HG03064 (cell line): ENCODE data around the gene ATXN7L1.

Experiments used
- ATAC-seq: cut with Tn5 transposase; IDR thresholded peaks from one replicate; pipeline ENCODE4 v1.9.1; 2021; ENCODE audit warnings: low read depth; ENCODE audit not compliant: unreplicated experiment

ATXN7L1 gene

DNA sequence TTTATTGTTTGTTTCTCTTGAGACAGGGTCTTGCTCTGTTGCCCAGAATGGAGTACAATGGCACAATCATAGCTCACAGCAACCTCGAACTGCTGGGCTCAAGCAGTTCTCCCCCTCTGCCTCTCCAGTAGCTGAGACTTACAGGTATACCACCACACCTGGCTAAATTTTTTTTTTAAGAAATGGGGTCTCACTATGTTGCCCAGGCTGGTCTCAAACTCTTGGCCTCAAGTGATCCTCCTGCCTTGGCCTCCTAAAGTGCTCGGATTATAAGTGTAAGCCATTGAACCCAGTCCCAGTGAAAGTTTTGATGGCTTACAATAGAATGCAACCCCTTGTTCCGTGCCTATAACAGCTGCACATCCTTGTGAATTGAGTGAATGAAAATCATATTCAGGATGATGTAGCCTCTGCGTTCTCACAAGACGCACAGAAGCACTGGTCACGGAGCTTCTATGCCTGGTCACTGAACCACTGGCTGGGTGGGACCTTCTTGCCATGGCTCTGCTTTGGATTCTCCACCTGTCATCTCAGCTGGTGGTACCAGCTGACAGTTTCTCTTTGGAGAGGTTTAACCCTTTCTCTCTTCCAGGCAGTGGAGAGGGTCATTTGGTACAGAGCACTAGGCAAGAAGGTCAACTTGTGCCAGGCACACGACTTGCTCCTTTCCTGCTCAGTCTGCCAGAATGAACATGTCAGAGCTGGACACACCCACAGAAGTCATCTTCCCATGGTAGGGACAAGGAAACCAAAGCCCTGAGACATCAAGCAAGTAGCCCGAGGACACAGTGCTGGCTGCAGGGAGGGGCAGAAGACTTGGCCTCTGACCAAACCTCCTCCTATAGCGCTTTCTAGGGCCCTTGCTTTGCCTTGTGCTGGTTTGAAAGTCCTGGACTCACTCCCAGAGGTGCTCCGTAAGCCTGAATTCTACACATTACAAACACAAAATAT, 89.6 kb downstream of the ATXN7L1 start:
- no peak for ATAC-seq

DNA sequence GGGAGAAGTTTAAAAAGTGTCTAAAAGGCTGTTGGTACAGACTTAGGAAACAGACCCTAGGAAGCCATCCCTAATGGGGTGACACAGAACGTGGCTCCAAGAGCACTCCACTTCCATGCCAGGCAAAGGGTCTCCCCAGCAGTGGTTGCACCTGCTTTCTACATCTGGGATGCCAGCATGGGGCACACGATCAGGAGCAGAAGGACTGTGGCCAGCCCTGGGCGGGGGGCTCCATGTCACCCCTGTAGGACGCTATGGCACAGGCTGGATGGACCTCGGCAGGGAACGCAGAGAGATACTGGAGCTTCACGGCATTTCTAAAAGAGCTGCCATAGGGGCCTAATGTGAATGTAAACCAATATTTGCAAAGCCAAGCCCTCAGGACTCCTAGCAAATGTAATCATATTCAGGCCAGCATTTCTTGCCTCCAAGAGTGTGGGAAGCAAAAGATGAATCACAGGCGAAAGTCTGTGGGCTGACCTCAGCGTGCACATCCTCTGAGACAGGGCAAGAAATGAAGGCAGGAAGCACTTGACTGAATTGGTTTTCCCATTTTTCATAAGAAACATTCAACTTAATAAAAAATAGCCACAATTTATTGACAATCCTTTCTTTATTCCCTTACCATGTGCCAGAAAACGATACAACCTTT, 93.9 kb downstream of the ATXN7L1 start:
- ATAC-seq, result no peak

DNA sequence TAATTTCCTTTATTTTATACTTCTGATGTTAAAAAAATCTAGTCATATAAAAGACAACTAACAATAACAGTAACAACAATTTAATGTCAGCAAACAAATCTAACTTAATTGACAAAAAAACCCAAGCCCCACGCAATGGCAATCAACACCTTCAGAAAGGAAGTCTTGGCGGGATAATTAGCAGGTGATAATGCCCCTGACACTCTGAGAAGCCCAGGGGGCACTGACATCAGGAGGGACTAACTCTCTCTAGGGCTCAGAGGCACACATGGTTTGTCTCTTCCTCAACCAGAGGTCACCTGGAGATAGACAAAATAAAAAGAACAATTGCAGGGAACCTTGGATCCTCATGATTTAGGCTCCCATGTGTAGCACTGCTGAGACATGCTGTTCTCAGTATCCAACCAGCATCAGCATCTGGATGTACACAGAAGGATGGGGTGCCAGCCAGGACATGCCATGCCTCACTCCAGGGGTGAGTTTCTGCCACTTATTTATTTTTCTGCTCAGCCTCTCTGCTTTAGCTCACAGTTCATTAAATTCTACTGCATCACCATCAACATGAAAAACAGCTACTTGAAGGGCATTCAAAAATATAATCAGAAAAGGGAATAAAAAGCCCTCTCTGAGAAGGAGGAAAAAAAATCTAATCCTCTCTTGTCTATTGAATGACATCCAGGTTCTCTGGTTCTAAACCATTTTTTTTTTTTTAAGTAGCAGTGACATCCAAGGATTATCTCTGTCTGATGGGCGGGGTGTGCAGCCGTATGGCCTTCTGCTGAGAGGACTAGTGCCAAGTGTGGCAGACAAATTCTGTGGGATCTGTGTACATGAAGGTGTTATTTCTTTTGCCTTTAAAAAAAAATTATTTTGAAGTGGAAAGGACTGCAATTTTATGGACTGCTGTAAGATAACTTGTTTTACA, 96.3 kb downstream of the ATXN7L1 start:
- ATAC-seq, result no peak

DNA sequence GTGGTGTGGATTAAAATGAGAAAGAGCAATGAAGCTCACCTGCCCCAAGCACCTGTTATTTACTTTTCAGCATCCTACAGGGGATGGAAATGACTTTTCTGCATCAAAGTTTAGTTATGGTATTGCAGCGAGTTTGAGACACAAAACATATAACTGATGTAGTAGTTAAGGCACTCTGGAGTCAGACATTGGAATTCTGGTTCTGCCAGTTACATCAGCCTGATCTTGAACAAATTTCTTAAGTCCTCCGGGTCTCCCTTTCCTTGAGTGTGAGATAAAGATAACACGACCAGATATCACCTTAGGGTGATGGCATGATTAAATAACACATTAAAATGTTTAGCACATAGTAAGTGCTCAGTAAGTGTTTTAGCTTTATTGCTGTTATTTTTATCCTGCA, 97.4 kb downstream of the ATXN7L1 start:
- ATAC-seq, result no peak

DNA sequence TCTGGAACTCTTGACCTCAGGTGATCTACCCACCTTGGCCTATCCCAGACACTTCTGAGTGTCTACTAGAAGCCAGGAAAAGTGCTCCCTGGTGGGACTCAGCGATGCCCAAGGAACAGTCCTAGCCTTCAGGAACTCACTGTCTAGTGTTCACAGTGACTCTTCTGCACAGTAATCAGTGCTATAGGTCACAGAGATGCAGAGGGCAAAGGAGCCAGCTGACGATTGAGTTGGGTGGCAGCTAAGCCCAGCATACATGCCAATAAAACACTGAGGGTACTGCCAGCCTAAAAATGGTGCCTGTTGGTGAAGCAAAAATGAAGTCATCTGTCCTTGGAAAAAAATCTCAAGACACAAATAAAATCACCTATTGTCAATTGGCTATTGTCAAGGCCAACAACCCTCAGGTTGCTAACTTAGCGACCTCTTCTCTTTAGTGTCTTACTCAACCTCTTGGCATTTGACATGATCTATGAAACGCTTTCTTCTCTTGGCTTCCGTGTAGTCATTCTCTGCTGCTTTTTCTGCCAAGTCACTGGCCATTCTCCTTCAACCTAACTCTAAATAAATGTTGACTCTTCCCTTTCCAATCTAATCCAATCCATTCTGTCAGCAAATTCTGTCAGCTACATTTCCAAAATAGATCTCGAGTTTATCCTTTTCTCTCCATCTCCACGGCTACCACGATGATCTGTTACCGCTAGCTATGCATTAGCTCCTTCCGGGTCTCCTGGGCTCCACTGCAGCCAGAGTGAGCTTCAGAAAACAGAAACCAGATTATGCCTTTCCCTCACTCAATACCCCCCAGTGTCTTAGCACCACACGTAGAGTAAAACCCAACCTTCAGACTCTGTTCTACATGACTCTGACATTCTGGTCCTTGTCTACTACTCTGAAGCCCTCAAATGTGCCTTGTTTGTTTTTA, 99.2 kb downstream of the ATXN7L1 start:
- ATAC-seq, result no peak

DNA sequence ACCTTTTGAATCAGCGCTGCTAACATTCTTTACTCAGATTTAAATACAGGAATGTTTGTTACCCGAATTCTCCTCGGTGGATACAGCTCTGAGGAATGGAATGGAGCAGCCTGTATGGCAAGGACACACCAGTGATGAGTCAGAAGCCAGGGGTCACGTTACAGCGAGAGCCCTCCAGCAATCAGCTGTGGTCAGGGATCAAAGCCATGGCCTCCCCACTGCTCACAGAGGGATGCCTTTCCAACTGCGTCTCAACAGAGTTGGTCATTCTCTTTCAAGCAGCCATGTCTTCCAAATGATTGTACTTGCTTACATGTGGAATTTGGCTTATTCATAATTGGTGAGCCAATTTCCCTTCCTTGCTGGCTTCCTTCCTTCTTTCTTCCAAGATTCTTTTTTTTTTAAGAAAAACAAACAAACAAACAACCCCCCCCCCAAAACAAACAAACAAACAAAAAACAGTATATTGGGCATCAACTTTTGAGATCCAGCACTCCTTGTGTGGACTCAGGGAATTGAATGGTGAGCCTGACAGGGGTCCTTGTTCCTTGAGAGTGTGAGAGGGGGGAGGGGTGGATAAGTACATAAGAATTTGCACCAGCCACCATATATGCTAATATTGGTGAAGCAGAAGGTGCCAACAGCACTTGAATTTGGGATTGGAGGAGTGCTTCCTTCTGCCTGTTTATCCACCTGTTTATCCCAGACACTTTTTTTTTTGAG, 100.2 kb downstream of the ATXN7L1 start:
- no peak for ATAC-seq

DNA sequence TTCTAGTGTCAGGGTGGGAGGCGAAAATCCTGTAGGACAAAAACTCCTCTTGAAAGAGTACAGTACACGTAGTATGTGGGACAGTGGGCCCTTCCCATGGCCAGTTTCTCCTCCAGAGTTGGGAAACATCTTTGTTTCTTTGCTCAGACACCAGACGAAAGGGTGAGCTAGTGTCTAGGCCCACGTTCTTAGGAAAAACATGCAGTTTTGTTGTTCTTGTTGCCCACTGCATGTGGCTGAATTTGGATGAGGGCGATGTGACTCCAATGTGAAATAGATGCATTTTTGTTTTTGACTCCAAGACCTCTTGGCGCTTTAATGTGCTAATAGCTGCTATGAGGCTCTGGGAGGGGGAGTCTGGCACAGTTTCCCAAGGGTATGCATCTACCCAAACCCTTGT, 100.8 kb downstream of the ATXN7L1 start:
- ATAC-seq, result no peak

DNA sequence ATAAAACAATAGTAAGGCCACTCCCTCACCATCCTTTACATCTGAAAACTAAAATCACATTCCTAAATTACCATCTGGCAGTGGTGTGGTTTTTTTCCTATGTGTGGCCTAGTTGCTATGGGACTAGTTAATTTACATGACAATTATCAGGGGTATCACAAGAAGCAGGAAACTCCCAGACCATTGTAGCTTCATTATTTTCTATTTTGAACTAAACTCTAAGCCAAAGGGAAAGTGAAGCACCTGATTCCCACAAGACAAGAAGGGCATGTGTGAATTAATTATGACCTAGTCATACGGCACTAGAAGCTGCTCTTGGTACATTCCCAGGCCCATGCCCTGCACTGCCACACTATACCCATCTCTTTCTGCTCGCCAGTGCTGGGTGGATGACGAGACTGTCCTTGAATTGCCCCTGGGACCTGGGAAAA, 103.4 kb downstream of the ATXN7L1 start:
- no peak for ATAC-seq

DNA sequence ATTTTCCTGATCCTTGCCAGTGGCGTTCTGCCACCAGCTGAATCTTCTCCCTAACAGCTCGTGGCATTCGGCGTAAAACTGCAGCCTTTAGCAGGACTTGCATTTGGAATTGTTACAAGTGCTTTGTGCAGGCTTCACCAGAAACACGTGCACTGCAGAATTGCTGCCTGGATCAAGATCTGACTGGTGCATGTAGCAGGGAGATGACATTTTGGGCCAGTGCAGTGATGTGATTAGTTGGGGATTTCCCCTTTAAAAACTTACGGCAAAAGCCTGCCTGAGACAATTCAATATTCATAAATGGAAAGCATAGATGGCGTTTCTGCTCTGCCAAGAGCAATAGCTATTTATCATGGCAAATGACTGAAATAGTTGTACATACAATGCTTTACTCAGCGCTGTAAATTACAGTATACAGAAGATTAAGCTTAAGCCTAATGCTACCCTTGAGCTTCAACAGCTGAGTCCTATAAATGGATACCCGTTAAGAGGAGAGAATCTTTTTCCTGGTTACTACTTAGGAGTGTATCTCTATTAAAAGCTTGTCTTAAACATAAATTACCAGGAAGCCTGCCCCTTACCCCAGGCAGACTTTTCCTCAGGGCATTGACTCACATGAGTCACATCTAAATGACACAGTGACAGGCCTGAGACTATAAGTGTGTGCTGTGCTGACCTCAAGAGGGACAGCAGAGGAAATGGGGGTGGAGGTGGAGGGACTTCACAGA, 106.3 kb downstream of the ATXN7L1 start:
- no peak for ATAC-seq

DNA sequence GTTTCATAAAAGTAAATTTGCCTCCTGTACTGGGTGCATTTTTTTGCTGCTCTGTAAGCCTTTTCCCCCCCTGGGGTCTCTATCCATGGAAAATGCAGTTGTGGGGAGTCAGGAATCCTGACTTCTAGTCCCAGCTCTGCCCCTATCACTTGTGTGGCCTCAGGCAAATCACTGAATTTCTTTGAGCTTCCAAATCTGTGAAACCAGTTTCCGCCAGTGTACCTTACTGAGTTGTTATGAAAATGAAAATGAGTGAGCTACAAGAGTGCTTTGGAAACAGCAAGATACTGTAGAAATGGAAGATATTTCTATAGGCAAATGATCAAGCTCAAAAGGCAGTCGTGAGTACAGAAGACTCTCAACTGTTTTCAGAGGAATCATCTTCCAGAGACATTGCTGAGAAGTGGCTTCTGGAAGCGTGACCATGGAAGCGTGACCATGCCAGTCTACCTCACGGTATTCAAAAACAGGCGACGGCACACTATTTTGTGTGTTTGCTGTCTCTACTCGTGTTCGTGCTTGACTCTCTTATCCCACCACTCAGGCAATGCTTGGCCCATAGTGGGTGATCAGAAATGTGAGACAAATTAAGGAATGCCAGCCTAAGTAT, 107.4 kb downstream of the ATXN7L1 start:
- ATAC-seq, result no peak

DNA sequence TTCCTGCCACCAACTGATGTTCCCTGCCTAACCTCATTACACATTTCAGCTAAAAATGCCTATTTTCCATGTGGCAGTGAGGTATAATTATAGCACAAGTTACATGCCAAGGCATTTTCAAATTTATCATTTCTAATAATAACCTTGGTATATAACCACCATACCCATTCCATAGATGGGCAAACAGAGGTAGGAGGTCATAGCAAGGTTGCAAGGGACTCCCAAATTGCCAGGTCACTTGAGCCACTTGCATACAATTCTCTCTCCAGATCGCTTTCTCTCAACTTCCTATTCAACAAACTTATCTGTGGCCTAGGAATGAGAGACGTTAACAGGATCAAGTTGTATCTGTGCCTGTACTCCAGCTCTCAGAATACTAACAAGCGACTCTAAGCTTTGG, 108.3 kb downstream of the ATXN7L1 start:
- no peak for ATAC-seq

DNA sequence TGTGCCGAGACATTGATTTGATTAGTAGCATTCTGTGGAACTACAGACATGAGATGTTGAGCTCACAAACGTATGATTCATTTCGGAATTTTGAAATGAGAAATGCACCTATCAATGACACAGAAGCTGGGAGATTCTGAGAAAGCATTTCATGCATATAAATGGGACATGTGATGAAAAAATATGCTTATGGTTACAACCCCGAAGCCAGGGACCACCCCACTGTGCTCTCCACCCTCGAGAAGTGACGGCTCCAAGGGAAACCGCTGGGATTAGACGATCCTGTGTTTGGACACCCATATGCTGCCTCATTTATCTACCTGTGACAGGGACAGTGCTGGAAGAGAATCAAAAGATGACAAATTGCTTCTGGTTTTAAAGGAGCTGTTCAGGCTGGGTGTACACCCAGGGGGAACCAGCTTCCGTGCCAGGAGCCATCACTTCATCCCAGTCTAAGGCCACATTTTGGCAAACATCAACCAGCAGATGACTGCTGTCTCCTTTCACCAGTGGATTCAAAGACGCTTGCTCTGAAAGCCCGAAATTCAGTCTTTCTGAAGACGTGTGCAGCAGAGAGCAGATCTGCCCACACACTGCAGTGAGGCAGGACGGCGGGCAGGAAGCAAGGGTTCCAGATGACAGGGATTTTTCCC, 109.9 kb downstream of the ATXN7L1 start:
- no peak for ATAC-seq

DNA sequence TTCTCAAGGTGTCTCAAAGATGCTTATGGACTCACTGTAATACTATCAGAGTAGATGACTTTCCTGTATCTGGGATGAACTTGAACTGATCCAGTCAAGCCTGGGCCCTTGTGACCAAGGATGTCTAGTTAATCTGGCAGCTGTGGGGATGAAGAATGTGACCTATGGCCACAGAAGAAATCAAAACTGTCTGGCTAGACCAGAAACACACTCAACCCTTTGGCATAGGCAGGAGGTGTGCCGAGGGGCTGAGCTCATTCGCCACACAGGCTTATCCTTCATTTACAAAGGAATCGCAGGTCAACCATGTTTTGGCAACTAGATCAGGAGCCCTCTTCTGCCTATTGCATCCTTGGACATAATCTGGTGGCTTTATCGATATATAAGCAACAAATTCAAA, 110.6 kb downstream of the ATXN7L1 start:
- no peak for ATAC-seq

DNA sequence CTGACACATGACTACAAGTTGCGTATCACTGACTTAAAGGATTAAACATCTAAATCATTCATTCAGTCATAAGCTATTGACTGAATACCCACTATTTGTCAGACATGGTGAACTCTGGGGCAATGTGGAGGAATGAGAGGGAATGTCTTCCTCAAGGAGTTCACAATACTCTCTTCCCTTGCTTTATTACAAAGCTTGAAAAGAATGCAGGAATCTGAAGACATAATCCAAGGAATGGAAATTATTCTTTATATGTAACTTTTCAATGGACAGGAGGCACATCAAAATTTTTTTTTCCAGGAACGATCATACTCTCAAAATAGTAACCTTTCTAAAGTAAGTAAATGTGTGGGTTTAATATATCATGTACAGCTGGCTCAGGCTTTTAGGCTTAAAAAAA, 111.9 kb downstream of the ATXN7L1 start:
- ATAC-seq, result no peak

DNA sequence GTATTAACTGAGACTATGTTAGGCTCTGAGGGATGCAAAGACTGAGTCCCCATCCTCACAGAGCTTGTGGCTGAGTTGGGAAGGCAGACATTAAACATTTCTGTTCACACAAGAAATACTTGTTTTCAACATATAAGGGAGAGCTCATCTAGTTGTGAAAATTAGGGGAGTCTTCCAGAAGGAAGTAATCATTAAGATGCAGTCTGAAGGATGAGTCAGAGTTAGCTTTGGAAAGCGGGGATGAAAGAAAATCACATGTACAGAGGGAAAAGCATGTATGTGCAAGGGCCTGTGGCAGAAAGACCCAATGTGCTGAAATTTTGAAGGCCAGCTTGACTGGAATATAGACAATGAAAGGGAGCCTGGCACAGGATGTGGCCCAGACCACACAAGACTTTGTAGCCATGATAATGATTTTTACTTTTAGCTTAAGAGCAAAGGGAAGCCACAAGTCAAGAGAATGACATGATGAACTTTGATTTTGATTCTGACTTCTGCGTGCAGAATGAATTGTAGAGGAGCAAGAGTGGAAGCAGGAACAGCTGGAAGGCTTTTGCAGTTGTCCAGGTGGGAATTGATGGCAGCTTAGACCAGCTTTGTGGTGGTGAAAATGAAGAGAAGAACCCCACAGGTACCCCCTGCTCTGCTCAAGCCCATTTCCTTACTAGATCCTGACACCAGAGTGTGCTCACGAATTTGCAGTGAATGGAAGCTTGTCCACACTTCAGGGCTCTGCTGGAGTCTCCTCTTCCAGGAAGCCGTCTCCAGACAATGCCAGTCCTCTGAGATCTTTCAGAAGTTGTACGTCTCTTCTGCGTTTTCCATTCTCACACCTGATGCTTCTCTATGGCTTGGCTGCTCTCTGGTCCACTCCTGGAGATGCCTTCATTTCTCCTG, 115.6 kb downstream of the ATXN7L1 start:
- no peak for ATAC-seq

DNA sequence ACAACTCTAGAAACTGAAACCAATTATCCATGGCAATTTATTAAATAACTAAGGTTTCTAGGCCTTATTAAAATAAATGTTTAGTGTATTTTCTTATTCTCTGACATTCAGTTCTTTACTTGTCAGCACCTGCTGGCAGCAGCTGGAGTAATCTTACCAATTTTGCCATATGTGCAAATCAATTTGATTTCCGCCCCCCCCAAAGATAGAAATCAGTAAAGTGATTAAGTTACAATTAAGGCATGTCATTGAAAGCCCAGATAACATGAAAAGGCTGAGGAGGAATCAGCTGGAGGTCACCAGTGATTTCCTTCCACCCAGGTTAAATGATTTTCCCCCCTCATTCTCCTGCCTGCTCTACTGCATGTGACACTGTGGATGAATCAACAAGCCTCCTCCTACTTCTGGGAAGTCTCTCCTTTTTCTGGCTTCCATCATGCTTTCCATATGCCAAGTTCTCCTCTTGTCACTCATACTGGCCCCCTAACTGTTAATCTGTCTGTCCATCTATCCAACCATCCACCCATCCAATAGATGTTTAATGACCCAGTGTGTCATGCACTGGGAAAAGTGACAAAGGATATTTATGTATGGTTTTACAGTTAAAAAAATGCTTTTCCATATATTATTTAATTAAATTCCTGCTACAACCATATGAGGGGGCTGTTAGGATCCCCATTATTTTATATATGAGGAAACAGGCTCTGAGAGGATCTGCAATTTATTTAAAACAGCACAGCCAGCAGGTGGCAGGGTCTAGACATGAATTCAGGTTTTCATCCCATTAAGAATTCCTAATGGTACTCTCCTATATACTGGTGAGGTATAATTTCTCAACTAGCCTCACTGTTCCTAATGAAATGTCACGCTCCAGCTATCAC, 116.5 kb downstream of the ATXN7L1 start:
- ATAC-seq, result no peak
